Endothelial cell of umbilical vein (primary cell): ENCODE data around the gene GABBR2. TPM values are rescaled to one million over a fixed set of nuclear protein-coding genes. Genes with fewer than 3 reads are reported as not detected.

Experiments
- BruUV-seq: library from RNA; stranded (reverse); fragments of 400-500 nt; replicated peaks from 2 replicates; lab custom pipeline; 2021; lab: Mats Ljungman, UMichigan
- CTCF ChIA-PET: fragments of 300-600, 350-600 bp; sonication (Branson Sonifier 250); formaldehyde crosslinking; loops from one replicate; lab custom pipeline; 2021; ENCODE audit warnings: antibody characterized with exemption, inconsistent platforms; lab: Charles Lee
- POLR2A ChIA-PET: fragments of 300-600, 350-600 bp; sonication (Branson Sonifier 250); formaldehyde crosslinking; loops from one replicate; lab custom pipeline; 2021; ENCODE audit warnings: antibody characterized with exemption, inconsistent platforms; lab: Charles Lee
- DNase-seq: peaks from one replicate; pipeline ENCODE4 v3.0.0-alpha.2; 2011; ENCODE audit warnings: low read depth, low spot score
- FAIRE-seq: peaks from 2 replicates; lab custom pipeline; 2011; peaks lifted over from hg19 to GRCh38; lab: Jason Lieb, UNC
- H2AFZ ChIP-seq: 2 replicates; pipeline ENCODE4 v1.6.0; 2012; ENCODE audit warnings: low read depth, low read length, control low read depth, inconsistent platforms
- H3K27ac ChIP-seq: 2 replicates; pipeline ENCODE4 v1.5.1; 2011; ENCODE audit warnings: low read depth, mild to moderate bottlenecking, control low read depth, low read length, moderate library complexity; ENCODE audit not compliant: insufficient read depth
- H3K27me3 ChIP-seq, 2 experiments: 2 replicates each; pipeline versions ENCODE4 v1.6.0 to v1.6.1; 2011; ENCODE audit warnings: low read length in 2 of 2, mixed read lengths in 1 of 2; ENCODE audit not compliant: control insufficient read depth in 2 of 2, insufficient read depth in 2 of 2
- H3K36me3 ChIP-seq, 2 experiments: 2 replicates in 1 of 2; 3 replicates in 1 of 2; pipeline ENCODE4 v1.5.1; 2011; ENCODE audit warnings: low read length in 2 of 2, mild to moderate bottlenecking in 1 of 2, moderate library complexity in 1 of 2; ENCODE audit not compliant: control insufficient read depth in 2 of 2, insufficient read depth in 2 of 2; ENCODE audit errors: extremely low read depth in 1 of 2
- H3K4me1 ChIP-seq: 3 replicates; pipeline ENCODE4 v1.5.1; 2011; ENCODE audit warnings: mild to moderate bottlenecking, low read length; ENCODE audit not compliant: control insufficient read depth, insufficient read depth; ENCODE audit errors: extremely low read depth
- H3K4me2 ChIP-seq: 2 replicates; pipeline ENCODE4 v1.6.1; 2011; ENCODE audit warnings: low read length, control low read depth, mixed read lengths; ENCODE audit not compliant: insufficient read depth
- H3K4me3 ChIP-seq, 3 experiments: fragments of 200-600 bp in 1 of 3; sonication (generic), shearing (Covaris generic) in 1 of 3; replicated peaks in 1 of 3; 2 replicates each; pipeline ENCODE4 v1.5.1; 2011 to 2016; ENCODE audit warnings: control low read depth in 3 of 3, low read length in 3 of 3, mild to moderate bottlenecking in 2 of 3, inconsistent platforms in 1 of 3, low read depth in 1 of 3, moderate library complexity in 1 of 3; ENCODE audit not compliant: insufficient read depth in 1 of 3
- H3K79me2 ChIP-seq: 2 replicates; pipeline ENCODE4 v1.6.0; 2012; ENCODE audit warnings: low read length, inconsistent platforms; ENCODE audit not compliant: control insufficient read depth, insufficient read depth
- H3K9ac ChIP-seq: replicated peaks from 2 replicates; pipeline ENCODE3; 2011; ENCODE audit warnings: low read length, control low read depth; ENCODE audit not compliant: insufficient read depth; ENCODE audit errors: extremely low read depth
- H3K9me1 ChIP-seq: replicated peaks from 3 replicates; pipeline ENCODE4 v1.6.0; 2011; ENCODE audit warnings: mild to moderate bottlenecking, low read length; ENCODE audit not compliant: control insufficient read depth, insufficient read depth; ENCODE audit errors: extremely low read depth
- H3K9me3 ChIP-seq: replicated peaks from 2 replicates; pipeline ENCODE4 v1.5.1; 2012; ENCODE audit warnings: low read length, inconsistent platforms; ENCODE audit not compliant: control insufficient read depth, insufficient read depth
- H4K20me1 ChIP-seq: replicated peaks from 2 replicates; pipeline ENCODE3; 2011; ENCODE audit warnings: mild to moderate bottlenecking, low read length; ENCODE audit not compliant: control insufficient read depth, insufficient read depth; ENCODE audit errors: extremely low read depth
- CTCF ChIP-seq, 2 donors: IDR thresholded peaks; 1 replicate in 1 of 2; 2 replicates in 1 of 2; pipeline ENCODE4 v1.5.1; 2011; ENCODE audit warnings: low read length in 2 of 2, mild to moderate bottlenecking in 2 of 2, moderate library complexity in 2 of 2, control low read depth in 1 of 2, inconsistent platforms in 1 of 2, low read depth in 1 of 2; ENCODE audit not compliant: insufficient read depth in 1 of 2; ENCODE audit errors: extremely low read depth in 1 of 2
- EZH2 ChIP-seq: IDR thresholded peaks from 2 replicates; pipeline ENCODE4 v1.6.1; 2012; ENCODE audit warnings: borderline replicate concordance, low read depth, mild to moderate bottlenecking, moderate library complexity, low read length, inconsistent platforms; ENCODE audit not compliant: severe bottlenecking
- GATA2 ChIP-seq: IDR thresholded peaks from 2 replicates; pipeline ENCODE4 v1.7.0; 2011; ENCODE audit warnings: low read depth, mild to moderate bottlenecking, moderate library complexity, mixed read lengths, low read length; ENCODE audit not compliant: insufficient read length, insufficient read depth
- JUN ChIP-seq: IDR thresholded peaks from 2 replicates; pipeline ENCODE4 v1.6.1; 2011; ENCODE audit warnings: borderline replicate concordance, low read depth; ENCODE audit not compliant: insufficient read length, insufficient read depth
- MAX ChIP-seq: IDR thresholded peaks from 2 replicates; pipeline ENCODE4 v1.6.1; 2011; ENCODE audit not compliant: insufficient read depth, insufficient read length
- POLR2A ChIP-seq: IDR thresholded peaks from 2 replicates; pipeline ENCODE4 v1.6.1; 2012; ENCODE audit warnings: low read depth, mild to moderate bottlenecking, control low read depth, low read length
- POLR2AphosphoS5 ChIP-seq: IDR thresholded peaks from 2 replicates; pipeline ENCODE4 v1.6.1; 2012; ENCODE audit warnings: low read depth, mild to moderate bottlenecking, control low read depth, low read length, moderate library complexity; ENCODE audit not compliant: insufficient read depth
- dilution Hi-C: fragments of 300-500 bp; cut with MboI; formaldehyde crosslinking; loops from one replicate; pipeline ENCODE4 v1.15.0; 2019; ENCODE audit warnings: low sequenced_read_pairs; ENCODE audit not compliant: extremely low pct_ligation_motif_present
- intact Hi-C: fragments of 100-400 bp; cut with micrococcal nuclease; formaldehyde crosslinking; loops from one replicate; pipeline ENCODE4 v1.10.0; 2022
- polyA plus RNA-seq, 4 experiments: library from polyadenylated mRNA; depleted of rRNA in 3 of 4; stranded (reverse) in 3 of 4; unstranded in 1 of 4; fragments of >200 nt; gene quantifications; 2 replicates each; pipeline versions ENCODE4 v1.2.1 to v1.2.3, GENCODE V29; 2011 to 2012; ENCODE audit warnings: missing spikeins in 1 of 4
- total RNA-seq: library from RNA; stranded (reverse); gene quantifications from 2 replicates; pipeline ENCODE4 v1.2.3, GENCODE V29; 2021

The GABBR2 gene
- total and polyA plus RNA-seq, 2 donors (not counting 3 experiments of a cell fraction or from before 2014, with no cell fraction given) = 1.1 to 9.2 TPM

- ChIA-PET POLR2A (no interaction called here), CTCF (interaction anchor here (0.7 to 1.3 kb wide), 3 partner anchors 9 to 96 kb away, joined by 3 read pairs; no protein-coding TSS in a partner anchor)
- H3K4me2 ChIP-seq = no peak overlapping the region
- no peak overlapping the region for H3K9ac ChIP-seq
- H4K20me1 ChIP-seq = no peaks in the 10 kb centered on the region
- TF ChIP-seq CTCF (IDR thresholded peaks at IDR 0.05; ENCODE audit: extremely low read depth in 1 of 2, insufficient read depth in 1 of 2, low read depth in 1 of 2, low read length in 2 of 2) = no peak
- no peak for TF ChIP-seq JUN
- no peak for TF ChIP-seq POLR2AphosphoS5
- TF ChIP-seq GATA2 = no peak
- TF ChIP-seq EZH2 = no peak
- no peak for TF ChIP-seq POLR2A
- no peak for TF ChIP-seq MAX
- H3K4me3 ChIP-seq = no peak overlapping the region
- no TSS peak for BruUV-seq
- no peaks in the 10 kb centered on the region for H3K4me1 ChIP-seq
- H3K9me1 ChIP-seq = no peaks in the 10 kb centered on the region
- no peaks in the 10 kb centered on the region for H3K36me3 ChIP-seq
- no peaks in the 10 kb centered on the region for H3K9me3 ChIP-seq
- H2AFZ ChIP-seq = no peak overlapping the region
- H3K27me3 ChIP-seq = no peaks in the 10 kb centered on the region
- no peaks in the 10 kb centered on the region for H3K79me2 ChIP-seq
- no peak for DNase-seq
- FAIRE-seq = no peak
- dilution Hi-C loops (no loop called here), intact Hi-C loops (no loop called here)
- no peak overlapping the region for H3K27ac ChIP-seq
These were observed 88.9 kb downstream of the GABBR2 start for GRCh38 chr9:98619788-98620187.
